ENCODE measurements around the gene MED8. TPM values are rescaled to one million over a fixed set of nuclear protein-coding genes. Genes with fewer than 3 reads are reported as not detected.

MED8 gene
- total and polyA plus RNA-seq, 2 of the 13 experiments (the other 11 are each of a cell fraction or from before 2014, with no cell fraction given) = 16.9 to 77.4 TPM

GRCh38 chr1:43389326-43390313 lies at the start of gene MED8, which contains the start of gene SZT2 (continued):
- TF ChIP-seq UBTF (CRISPR knock-in tag; IDR thresholded peaks at IDR 0.05) (peak; percentile 95), PLSCR1 (CRISPR knock-in tag; IDR thresholded peaks at IDR 0.05; ENCODE audit: borderline replicate concordance) (no peak), JARID2 (CRISPR knock-in tag; IDR thresholded peaks at IDR 0.05; ENCODE audit: insufficient replicate concordance) (peak; percentile 74), ZNF251 (CRISPR knock-in tag; IDR thresholded peaks at IDR 0.05) (no peak), POGK (CRISPR knock-in tag; conservative IDR thresholded peaks at IDR 0.05) (no peak), HCFC1 (IDR thresholded peaks at IDR 0.05; ENCODE audit: low read depth, low read length) (peak; percentile 33; the same call in 1 of the 2 replicates), IRF1 (CRISPR knock-in tag; IDR thresholded peaks at IDR 0.05; ENCODE audit: low read depth) (0 out of 2 replicates have a peak, but pooled peaks have one; percentile 49), GPN1 (CRISPR knock-in tag; IDR thresholded peaks at IDR 0.05; ENCODE audit: borderline replicate concordance) (no peak), KDM2A (CRISPR knock-in tag; IDR thresholded peaks at IDR 0.05; ENCODE audit: borderline replicate concordance, low read depth) (peak; percentile 76; the same call in 1 of the 2 replicates), IRX3 (CRISPR knock-in tag; IDR thresholded peaks at IDR 0.05; ENCODE audit: borderline replicate concordance, low read depth) (no peak; the same call in 1 of the 2 replicates), ZNF580 (CRISPR knock-in tag; IDR thresholded peaks at IDR 0.05; ENCODE audit: borderline replicate concordance, low read depth) (peak; percentile 82; the same call in 1 of the 2 replicates), ZNF451 (CRISPR knock-in tag; IDR thresholded peaks at IDR 0.05) (no peak), MBD4 (IDR thresholded peaks at IDR 0.05; ENCODE audit: borderline replicate concordance, low read length) (no peak), HMG20A (CRISPR knock-in tag; IDR thresholded peaks at IDR 0.05; ENCODE audit: borderline replicate concordance) (no peak), DR1 (CRISPR knock-in tag; IDR thresholded peaks at IDR 0.05) (peak; percentile 72; the same call in 1 of the 2 replicates), ZSCAN29 (CRISPR knock-in tag; conservative IDR thresholded peaks at IDR 0.05) (no peak), ATF3 (CRISPR knock-in tag; IDR thresholded peaks at IDR 0.05) (no peak), U2AF2 (IDR thresholded peaks at IDR 0.05; ENCODE audit: low read depth, low read length) (no peak)

All from HepG2 (cell line).